Right lobe of liver (tissue), 4 donors: ENCODE results near the gene SELE.

ENCODE experiments used
- CTCF ChIP-seq, 4 donors: fragments of 200-600 bp in 3 of 4; fragments of 450-650 bp in 1 of 4; IDR thresholded peaks; one replicate each; pipeline versions ENCODE4 v1.5.1 to v1.8.0; 2016 to 2022; ENCODE audit warnings: antibody characterized with exemption in 4 of 4, mild to moderate bottlenecking in 2 of 4
- POLR2A ChIP-seq: fragments of 450-650 bp; IDR thresholded peaks from one replicate; pipeline ENCODE4 v1.6.1; 2017; ENCODE audit warnings: antibody characterized with exemption, mild to moderate bottlenecking
- donor health status: DM: no; HTN: no; CAD: no.
- donor health status: DM: no; HTN: no; CAD: no.
- donor health status: DM: no; HTN: yes; CAD: no.

- TF ChIP-seq CTCF (IDR thresholded peaks at IDR 0.05) (no peak), POLR2A (no peak)
Measured at GRCh38 chr1:169733924-169734323, at the start of gene SELE.
